Stimulated activated naive CD4-positive, alpha-beta T cell treated with Interleukin-2 at 50 U/mL for 16 hours (primary cell): ENCODE data around the gene CRLF2.
"Not testable (repeated sequence)": the region's sequence is repeated elsewhere in the genome, so short reads cannot be mapped to it uniquely, and the experiment has no call there.

Experiments
- DNase-seq: peaks from one replicate; lab custom pipeline; 2025; lab: John Stamatoyannopoulos, UW

The CRLF2 gene, protein sequence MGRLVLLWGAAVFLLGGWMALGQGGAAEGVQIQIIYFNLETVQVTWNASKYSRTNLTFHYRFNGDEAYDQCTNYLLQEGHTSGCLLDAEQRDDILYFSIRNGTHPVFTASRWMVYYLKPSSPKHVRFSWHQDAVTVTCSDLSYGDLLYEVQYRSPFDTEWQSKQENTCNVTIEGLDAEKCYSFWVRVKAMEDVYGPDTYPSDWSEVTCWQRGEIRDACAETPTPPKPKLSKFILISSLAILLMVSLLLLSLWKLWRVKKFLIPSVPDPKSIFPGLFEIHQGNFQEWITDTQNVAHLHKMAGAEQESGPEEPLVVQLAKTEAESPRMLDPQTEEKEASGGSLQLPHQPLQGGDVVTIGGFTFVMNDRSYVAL

DNA sequence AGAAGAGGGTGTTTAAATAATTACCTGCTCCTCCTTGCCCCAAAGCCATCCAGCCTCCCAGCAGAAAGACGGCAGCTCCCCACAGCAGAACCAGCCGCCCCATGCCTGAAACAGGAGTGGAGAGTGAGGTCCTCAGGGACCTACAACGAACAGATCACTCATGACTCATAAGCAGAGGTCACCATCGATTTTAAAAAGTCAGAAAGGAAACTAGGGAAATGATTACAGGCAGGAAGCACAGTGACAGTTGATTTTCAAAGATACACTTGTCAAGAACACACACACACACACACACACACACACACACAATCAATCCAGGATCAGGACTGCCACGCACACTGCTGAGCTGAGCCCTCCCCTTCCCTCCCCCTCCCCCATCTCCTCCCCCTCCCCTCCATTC, at the start of gene CRLF2:
TSS of gene CRLF2 (minus strand) at position 118 of the 400 bp plus-strand sequence. CDS start at position 103, 15 bp downstream.
- DNase-seq = no peak

GRCh38 chrX:1261771-1262170, 49.3 kb upstream of the CRLF2 start:
- DNase-seq = not testable (repeated sequence)

GRCh38 chrX:1261285-1261684, 48.8 kb upstream of the CRLF2 start:
- DNase-seq = no peak

DNA sequence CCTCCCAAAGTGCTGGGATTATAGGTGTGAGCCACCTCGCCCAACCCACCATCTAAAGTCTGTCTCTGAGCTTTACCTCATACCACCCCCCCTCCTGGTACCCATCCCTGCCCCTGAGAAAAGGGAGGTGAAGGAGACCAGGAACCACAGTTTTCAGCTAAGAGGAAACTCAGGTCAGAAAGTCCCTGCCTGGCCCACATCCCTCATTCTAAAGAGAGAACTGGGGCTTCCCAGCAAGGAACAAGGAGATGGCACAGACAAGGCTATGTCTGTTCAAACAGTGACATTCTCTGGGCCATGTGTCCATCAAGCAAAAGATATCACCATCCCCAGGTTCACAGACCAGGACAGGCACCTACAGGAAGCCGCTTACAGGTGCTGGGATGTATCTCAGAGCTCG, 40.4 kb upstream of the CRLF2 start:
- DNase-seq = no peak

- no peak for DNase-seq
These were observed 36.8 kb upstream of the CRLF2 start for GRCh38 chrX:1249101-1249887.

- peak; percentile 14 for DNase-seq
These were observed 36.0 kb upstream of the CRLF2 start for GRCh38 chrX:1248331-1249061.

DNA sequence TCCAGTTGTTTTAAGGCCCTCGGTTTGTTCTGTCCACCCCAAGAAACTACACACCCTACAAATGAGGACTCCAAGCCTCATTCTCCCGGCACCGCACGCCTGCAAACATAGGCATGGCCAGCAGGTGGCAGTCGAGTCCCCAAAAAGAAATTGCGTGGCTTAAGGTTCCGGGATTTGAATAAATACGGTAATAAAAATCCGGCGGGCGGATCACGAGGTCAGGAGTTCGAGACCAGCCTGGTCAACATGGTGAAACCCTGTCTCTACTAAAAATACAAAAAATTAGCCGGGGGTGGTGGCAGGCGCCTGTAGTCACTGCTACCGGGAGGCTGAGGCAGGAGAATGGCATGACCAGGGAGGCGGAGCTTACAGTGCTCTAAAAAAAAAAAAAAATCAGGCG, 34.4 kb upstream of the CRLF2 start:
- peak; percentile 76 for DNase-seq

DNA sequence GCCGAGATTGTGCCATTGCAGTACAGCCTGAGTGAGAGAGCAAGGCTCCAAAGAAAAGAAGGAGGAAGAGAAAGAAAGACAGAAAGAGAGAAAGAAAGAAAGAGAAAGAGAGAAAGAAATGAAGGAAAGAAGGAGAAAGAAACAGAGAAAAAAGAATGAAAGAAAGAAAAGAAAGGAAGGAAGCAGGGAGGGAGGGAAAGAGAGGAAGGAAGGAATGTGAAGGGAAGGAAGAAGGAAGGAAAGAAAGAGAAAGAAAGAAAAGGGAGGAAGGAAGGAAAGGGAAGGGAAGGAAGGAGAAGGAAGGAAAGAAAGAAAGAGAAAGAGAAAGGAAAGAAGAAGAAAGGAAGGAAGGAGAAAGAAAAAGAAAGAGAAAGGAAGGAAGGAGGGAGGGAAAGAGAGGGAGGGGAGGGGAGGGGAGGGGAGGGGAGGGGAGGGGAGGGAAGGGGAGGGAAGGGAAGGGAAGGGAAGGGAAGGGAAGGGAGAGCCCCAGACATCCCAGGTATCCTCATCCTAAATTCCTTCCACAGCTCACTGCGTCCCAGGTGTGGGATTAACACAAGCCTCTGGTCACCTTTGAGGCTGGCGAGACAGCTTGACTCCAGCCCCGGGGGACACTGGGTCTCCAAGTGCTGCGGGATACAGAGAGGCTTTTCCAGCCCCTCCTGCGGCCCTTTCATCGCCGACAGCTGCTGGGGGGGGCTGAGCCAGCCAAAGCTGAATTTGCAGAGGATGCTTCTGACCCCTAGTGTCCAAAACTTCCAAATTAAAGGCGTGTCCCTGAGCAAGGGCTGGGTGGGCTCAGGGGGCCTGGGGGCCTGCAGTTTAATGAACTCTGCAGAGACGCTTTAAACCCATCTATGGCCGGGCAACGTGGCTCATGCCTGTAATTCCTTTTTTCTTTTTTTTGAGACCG, 32.0 kb upstream of the CRLF2 start:
- DNase-seq = no peak

DNA sequence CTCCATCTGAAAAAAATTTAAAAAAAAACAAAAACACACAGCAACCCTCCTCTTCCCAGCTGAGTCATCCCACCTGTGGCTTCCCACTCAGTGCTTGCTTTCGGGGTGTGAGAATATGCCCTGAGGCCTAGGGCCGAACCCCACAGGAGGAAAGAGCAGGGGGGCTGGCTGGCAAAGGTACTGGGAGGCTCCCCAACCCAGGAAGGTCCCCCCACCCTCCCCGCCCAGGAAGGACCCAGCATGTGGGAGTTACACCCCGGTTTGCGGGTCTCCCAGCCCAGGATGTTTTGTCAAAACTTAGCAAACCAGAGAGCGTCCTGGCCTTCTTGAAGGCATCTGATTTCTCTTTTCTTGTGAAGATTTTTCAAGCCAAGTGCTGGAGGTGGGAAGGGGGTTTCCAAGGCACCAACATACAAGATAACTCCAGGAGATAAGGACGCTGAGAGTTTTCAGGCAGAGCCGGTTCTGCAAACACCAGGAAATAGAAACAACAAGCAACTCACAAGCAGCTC, 30.5 kb upstream of the CRLF2 start:
- peak; percentile 21 for DNase-seq

DNA sequence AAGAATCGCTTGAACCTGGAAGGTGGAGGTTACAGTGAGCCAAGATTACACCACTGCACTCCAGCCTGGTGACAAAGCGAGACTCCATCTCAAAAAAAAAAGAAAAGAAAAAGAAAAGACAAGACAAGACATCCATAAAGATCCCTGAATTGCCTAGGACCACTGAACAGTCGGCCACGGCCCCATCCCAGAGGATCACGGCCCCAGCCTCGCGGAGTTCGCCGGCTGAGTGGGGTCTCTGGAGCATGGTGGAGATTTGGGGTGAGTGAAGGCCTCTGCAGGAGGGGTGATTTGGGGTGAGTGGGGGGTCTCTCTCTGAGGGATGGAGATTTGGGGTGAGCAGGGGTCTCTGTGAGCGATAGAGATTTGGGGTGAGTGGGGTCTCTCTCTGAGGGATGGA, 28.1 kb upstream of the CRLF2 start:
- DNase-seq = not testable (repeated sequence)

DNA sequence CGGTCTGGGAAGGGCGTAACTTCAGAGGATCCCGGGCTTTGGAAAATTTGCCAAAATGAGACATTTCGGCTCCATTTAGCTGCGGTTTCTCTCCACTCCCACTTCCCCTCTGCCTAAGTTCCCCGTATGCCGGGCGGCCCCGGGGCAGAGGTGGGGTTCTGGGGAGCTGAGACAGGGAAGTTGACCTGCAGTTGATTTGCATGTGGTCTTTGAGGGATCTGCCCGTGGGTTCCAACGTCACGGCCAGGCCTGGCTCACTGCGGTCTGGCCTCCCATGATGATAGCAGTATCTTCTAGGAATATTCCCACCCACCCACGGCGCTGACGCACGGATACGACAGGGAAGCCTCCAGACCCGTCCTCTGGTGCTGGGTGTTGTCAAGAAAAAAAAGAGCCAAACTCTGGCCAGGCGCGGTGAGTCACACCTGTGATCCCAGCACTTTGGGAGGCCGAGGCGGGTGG, 27.3 kb upstream of the CRLF2 start:
- peak; percentile 13 for DNase-seq

GRCh38 chrX:1231850-1232465, 19.5 kb upstream of the CRLF2 start:
- no peak for DNase-seq

GRCh38 chrX:1228101-1228500, 15.7 kb upstream of the CRLF2 start:
- DNase-seq = not testable (repeated sequence)

- DNase-seq = no peak
These were observed 13.8 kb upstream of the CRLF2 start for GRCh38 chrX:1226249-1226648.

GRCh38 chrX:1224954-1225353, 12.5 kb upstream of the CRLF2 start:
- peak; percentile 4 for DNase-seq

- DNase-seq = no peak
These were observed 10.8 kb upstream of the CRLF2 start for GRCh38 chrX:1223242-1223600.

- no peak for DNase-seq
These were observed 10.2 kb upstream of the CRLF2 start for GRCh38 chrX:1222531-1223241.

GRCh38 chrX:1221296-1221845, 8.9 kb upstream of the CRLF2 start:
- DNase-seq = no peak

GRCh38 chrX:1218286-1218685, 5.8 kb upstream of the CRLF2 start:
- DNase-seq = no peak
